ENCODE data around the gene C6orf47. TPM values are rescaled to one million over a fixed set of nuclear protein-coding genes. Genes with fewer than 3 reads are reported as not detected.

Gene C6orf47
- total and polyA plus RNA-seq, 2 of the 13 experiments (the other 11 are each of a cell fraction or from before 2014, with no cell fraction given), result 1.7 to 18.1 TPM

DNA sequence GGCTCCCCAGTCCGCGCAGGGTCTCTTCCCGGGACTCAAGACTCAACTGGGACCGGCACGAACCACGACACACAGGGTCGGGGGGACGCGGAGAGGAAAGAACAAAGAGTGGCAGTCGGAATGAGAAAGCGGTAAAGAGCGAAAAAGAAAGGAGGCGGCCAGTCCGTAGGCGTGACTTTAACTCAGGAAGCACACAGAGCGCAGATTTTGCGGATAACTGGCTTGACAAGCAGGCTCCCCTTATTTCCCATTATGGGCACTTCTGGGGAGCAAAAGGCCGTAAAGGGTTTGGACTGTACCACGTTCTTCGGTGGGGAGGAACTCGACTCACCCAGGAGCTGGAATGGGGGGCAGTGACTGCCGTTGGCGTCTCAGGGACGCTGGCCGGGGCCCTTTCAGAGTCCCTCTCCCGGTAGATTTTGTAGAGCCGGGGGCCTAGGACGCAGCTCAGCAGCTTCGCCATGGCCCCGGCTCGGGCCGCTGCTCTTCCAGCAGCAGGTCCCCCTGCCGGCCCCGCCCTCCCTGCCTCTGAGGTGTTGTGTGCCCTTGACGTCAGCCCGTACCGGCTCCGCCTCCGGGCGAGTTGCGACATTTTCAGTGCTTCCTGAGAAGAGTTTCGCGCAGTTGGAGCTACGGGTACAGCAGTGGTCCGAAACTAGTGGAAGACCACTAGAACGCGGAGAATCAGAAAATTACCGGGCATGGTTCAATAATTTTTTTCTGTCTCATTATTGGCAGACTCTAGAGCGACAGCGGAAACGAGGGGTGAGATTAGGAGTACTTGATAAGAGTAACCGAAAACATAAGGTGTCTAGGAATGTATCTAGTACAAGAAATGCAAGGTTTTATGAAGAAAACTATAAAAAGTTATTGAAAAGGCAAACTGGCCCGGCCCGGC, 42.5 kb upstream of the C6orf47 start, which contains the start of gene ABHD16A (continued):
- peak; percentile 79; the same call in 1 of the 2 replicates for TF ChIP-seq ELF4 (CRISPR knock-in tag; IDR thresholded peaks at IDR 0.05; ENCODE audit: borderline replicate concordance)
- no peak; the same call in 1 of the 2 replicates for TF ChIP-seq HOXA9 (CRISPR knock-in tag; IDR thresholded peaks at IDR 0.05; ENCODE audit: borderline replicate concordance)
- peak; percentile 90 for TF ChIP-seq FOXK1 (CRISPR knock-in tag; IDR thresholded peaks at IDR 0.05; ENCODE audit: borderline replicate concordance, low read depth)
- TF ChIP-seq ZNF530 (CRISPR knock-in tag; IDR thresholded peaks at IDR 0.05; ENCODE audit: low read depth), result no peak
- peak; percentile 45 for TF ChIP-seq ZNF891 (CRISPR knock-in tag; IDR thresholded peaks at IDR 0.05)
- no peak for TF ChIP-seq ZNF567 (CRISPR knock-in tag; IDR thresholded peaks at IDR 0.05; ENCODE audit: borderline replicate concordance)
- TF ChIP-seq ZMYM3 (CRISPR knock-in tag; IDR thresholded peaks at IDR 0.05), result peak; percentile 75
- TF ChIP-seq, protein P1, sequence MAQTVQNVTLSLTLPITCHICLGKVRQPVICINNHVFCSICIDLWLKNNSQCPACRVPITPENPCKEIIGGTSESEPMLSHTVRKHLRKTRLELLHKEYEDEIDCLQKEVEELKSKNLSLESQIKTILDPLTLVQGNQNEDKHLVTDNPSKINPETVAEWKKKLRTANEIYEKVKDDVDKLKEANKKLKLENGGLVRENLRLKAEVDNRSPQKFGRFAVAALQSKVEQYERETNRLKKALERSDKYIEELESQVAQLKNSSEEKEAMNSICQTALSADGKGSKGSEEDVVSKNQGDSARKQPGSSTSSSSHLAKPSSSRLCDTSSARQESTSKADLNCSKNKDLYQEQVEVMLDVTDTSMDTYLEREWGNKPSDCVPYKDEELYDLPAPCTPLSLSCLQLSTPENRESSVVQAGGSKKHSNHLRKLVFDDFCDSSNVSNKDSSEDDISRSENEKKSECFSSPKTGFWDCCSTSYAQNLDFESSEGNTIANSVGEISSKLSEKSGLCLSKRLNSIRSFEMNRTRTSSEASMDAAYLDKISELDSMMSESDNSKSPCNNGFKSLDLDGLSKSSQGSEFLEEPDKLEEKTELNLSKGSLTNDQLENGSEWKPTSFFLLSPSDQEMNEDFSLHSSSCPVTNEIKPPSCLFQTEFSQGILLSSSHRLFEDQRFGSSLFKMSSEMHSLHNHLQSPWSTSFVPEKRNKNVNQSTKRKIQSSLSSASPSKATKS (CRISPR knock-in tag; IDR thresholded peaks at IDR 0.05), result peak; percentile 72; the same call in 1 of the 2 replicates
- TF ChIP-seq SPEN (CRISPR knock-in tag; IDR thresholded peaks at IDR 0.05; ENCODE audit: low read depth), result peak; percentile 93
- TF ChIP-seq, protein P2, sequence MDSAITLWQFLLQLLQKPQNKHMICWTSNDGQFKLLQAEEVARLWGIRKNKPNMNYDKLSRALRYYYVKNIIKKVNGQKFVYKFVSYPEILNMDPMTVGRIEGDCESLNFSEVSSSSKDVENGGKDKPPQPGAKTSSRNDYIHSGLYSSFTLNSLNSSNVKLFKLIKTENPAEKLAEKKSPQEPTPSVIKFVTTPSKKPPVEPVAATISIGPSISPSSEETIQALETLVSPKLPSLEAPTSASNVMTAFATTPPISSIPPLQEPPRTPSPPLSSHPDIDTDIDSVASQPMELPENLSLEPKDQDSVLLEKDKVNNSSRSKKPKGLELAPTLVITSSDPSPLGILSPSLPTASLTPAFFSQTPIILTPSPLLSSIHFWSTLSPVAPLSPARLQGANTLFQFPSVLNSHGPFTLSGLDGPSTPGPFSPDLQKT (CRISPR knock-in tag; IDR thresholded peaks at IDR 0.05; ENCODE audit: borderline replicate concordance), result no peak
- TF ChIP-seq ZNF550 (CRISPR knock-in tag; IDR thresholded peaks at IDR 0.05; ENCODE audit: borderline replicate concordance), result no peak
- no peak for TF ChIP-seq RAD51 (IDR thresholded peaks at IDR 0.05; ENCODE audit: borderline replicate concordance)
- TF ChIP-seq ZNF326 (CRISPR knock-in tag; IDR thresholded peaks at IDR 0.05; ENCODE audit: borderline replicate concordance), result no peak
- no peak for TF ChIP-seq THYN1 (CRISPR knock-in tag; IDR thresholded peaks at IDR 0.05; ENCODE audit: borderline replicate concordance, low read depth)
- no peak for TF ChIP-seq STAG1 (CRISPR knock-in tag; IDR thresholded peaks at IDR 0.05)
- no peak for TF ChIP-seq MAFF (IDR thresholded peaks at IDR 0.05; ENCODE audit: low read depth, low read length)
- TF ChIP-seq HNF4A (CRISPR knock-in tag; IDR thresholded peaks at IDR 0.05), result peak; percentile 69
- TF ChIP-seq NR2C2 (CRISPR knock-in tag; IDR thresholded peaks at IDR 0.05; ENCODE audit: borderline replicate concordance), result peak; percentile 67; the same call in 1 of the 2 replicates
- TF ChIP-seq, protein P3, sequence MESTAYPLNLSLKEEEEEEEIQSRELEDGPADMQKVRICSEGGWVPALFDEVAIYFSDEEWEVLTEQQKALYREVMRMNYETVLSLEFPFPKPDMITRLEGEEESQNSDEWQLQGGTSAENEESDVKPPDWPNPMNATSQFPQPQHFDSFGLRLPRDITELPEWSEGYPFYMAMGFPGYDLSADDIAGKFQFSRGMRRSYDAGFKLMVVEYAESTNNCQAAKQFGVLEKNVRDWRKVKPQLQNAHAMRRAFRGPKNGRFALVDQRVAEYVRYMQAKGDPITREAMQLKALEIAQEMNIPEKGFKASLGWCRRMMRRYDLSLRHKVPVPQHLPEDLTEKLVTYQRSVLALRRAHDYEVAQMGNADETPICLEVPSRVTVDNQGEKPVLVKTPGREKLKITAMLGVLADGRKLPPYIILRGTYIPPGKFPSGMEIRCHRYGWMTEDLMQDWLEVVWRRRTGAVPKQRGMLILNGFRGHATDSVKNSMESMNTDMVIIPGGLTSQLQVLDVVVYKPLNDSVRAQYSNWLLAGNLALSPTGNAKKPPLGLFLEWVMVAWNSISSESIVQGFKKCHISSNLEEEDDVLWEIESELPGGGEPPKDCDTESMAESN (CRISPR knock-in tag; conservative IDR thresholded peaks at IDR 0.05), result peak; percentile 91
- TF ChIP-seq, protein P4, sequence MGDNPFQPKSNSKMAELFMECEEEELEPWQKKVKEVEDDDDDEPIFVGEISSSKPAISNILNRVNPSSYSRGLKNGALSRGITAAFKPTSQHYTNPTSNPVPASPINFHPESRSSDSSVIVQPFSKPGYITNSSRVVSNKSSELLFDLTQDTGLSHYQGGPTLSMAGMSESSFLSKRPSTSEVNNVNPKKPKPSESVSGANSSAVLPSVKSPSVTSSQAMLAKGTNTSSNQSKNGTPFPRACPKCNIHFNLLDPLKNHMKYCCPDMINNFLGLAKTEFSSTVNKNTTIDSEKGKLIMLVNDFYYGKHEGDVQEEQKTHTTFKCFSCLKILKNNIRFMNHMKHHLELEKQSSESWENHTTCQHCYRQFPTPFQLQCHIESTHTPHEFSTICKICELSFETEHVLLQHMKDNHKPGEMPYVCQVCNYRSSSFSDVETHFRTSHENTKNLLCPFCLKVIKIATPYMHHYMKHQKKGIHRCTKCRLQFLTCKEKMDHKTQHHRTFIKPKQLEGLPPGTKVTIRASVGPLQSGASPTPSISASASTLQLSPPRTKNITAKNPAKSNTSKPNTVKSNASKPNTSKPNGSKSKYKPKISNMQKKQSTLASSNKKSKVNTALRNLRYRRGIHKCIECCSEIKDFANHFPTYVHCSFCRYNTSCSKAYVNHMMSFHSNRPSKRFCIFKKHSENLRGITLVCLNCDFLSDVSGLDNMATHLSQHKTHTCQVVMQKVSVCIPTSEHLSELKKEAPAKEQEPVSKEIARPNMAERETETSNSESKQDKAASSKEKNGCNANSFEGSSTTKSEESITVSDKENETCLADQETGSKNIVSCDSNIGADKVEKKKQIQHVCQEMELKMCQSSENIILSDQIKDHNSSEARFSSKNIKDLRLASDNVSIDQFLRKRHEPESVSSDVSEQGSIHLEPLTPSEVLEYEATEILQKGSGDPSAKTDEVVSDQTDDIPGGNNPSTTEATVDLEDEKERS (CRISPR knock-in tag; IDR thresholded peaks at IDR 0.05), result peak; percentile 74; the same call in 1 of the 2 replicates

Measured in HepG2 (cell line).